Body of pancreas (tissue), 4 donors: ENCODE measurements around the gene ZMYM2.

Experiments
- CTCF ChIP-seq, 7 experiments: fragments of 450-650 bp in 4 of 7; fragments of 200-600 bp in 3 of 7; sonication (generic) in 3 of 7; IDR thresholded peaks; one replicate each; pipeline ENCODE4 v1.5.1; 2016 to 2019; ENCODE audit warnings: antibody characterized with exemption in 7 of 7
- POLR2A ChIP-seq, 3 donors: fragments of 450-650 bp; IDR thresholded peaks; one replicate each; pipeline ENCODE4 v1.6.1; 2016; ENCODE audit warnings: antibody characterized with exemption in 3 of 3, mild to moderate bottlenecking in 2 of 3

DNA sequence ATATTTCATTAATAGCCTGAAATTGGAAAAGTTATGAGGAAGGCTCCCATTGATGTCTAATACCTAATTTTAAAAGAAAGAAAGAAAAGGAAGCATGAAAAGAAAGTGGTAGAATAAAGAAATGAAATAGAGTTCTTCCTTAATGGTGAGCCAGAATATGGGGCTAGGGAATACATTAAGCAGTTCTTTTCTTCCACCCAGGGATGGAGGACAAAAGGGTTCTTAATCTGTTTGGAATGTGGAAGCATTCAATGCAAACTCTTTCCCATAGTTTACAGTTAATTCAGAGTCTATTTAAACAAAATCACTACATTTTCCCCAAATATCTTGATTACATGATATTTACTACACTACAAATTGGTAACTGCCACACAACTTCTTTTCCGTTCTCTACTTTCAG is 18.4 kb upstream of the ZMYM2 start:
- TF ChIP-seq CTCF (IDR thresholded peaks at IDR 0.05): no peak
- TF ChIP-seq POLR2A (IDR thresholded peaks at IDR 0.05): no peak
